Stimulated activated CD8-positive, alpha-beta memory T cell treated with anti-CD3 and anti-CD28 coated beads, Interleukin-12 subunit alpha, Interleukin-12 subunit beta, amount 100 ng/mL, for 1 hour (primary cell): ENCODE measurements around the gene CBR4.
"Not testable (repeated sequence)": the region's sequence is repeated elsewhere in the genome, so short reads cannot be mapped to it uniquely, and the experiment has no call there.

Source experiments
- DNase-seq: peaks from one replicate; pipeline ENCODE4 v3.0.0-alpha.2; 2020; ENCODE audit warnings: low read depth

The CBR4 gene

DNA sequence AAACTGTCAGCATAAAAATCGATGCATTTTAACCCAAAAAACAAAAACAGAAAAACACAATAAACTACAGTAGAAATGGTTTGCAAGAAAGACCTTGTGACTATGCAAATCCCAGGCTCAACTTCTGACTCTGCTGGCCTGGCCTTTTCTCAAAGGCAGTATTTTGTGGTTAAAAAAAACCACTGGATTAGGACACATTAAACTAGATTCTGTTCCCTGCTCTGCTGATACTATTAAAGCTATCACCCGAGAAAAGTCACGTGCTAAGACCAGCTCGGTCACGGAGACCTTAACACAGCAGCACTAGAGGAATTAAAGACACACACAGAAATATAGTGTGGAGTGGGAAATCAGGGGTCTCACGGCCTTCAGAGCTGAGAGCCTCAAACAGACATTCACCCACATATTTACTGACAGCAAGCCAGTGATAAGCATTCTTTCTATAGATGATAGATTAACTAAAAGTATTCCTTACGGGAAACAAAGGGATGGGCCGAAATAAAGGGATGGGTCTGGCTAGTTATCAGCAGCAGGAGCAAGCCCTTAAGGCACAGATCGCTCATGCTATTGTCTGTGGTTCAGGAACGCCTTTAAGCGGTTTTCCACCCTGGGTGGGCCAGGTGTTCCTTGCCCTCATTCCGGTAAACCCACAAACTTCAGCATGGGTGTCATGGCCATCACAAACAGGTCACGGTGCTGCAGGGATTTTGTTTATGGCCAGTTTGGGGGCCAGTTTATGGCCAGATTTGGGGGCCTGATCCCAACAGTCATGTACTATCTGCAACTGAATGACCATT, 16.1 kb downstream of the CBR4 start:
- DNase-seq: no peak

DNA sequence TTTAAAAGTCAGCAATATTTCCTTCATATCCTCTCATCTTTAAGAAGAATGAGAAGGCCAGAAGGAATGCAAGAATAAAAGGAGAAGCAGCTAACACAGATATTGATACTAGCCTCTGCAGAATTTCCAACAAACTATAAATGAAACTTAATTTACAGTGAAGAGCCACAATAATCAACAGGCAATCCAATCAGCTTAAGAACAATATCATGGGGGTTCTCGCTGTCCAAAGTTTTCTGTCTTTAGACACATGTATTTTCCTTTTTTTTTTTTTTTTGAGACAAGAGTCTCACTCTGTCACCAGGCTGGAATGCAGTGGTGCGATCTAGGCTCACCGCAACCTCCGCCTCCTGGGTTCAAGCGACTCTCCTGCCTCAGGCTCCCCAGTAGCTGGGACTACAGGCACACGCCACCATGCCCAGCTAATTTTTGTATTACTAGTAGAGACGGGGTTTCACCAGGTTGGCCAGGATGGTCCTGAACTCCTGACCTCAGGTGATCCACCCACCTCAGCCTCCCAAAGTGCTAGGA, 17.0 kb downstream of the CBR4 start:
- not testable (repeated sequence) for DNase-seq

DNA sequence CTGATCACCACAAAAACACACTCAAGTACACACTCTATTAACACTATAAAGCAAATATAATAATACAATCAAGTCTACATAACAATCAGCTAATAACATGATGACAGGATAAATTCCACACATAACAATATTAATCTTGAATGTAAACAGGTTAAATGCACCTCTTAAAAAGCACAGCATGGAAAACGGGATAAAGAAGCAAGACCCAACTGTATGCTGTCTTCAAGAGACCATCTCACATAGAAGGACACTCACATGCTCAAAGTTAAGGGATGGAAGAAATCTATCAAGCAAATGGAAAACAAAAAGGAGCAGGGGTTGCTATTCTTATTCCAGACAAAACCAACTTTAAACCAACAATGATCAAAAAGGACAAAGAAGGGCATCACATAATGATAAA, 28.1 kb downstream of the CBR4 start:
- DNase-seq: no peak

DNA sequence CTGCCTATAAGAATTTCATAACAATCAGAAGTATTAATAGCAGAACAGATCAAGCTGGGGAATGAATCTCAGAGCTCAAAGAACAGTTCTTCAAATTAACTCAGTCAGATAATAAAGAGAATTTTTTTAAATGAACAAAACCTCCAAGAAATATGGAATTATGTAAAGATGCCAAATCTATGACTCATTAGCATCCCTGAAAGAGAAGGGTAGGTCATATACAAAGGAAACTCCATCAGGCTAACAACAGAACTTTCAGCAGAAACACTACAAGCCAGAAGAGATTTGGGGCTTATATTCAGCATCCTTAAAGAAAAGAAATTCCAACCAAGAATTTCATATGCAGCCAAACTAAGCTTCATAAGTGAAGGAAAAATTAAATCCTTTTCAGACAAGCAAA, 28.6 kb downstream of the CBR4 start:
- DNase-seq: no peak

DNA sequence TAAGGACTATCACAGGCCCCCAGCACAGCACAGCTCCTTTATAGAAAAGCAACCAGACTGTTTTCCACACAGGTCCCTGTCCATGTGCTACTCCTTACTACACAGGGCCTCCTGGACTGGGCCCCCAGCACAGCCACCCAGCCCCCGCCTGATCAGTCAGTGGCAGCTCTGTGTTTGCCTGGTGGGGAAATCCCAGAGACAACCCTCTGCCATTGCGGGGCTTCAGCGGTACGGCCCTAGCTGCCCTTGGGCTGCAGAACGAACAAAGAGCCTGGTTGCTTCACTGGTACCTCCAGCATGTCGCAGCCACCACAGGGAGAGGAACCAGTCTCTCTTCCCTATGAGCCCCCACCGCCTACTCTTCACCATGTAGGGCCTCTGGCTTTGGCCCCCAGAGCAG, 30.7 kb downstream of the CBR4 start:
- DNase-seq: no peak

DNA sequence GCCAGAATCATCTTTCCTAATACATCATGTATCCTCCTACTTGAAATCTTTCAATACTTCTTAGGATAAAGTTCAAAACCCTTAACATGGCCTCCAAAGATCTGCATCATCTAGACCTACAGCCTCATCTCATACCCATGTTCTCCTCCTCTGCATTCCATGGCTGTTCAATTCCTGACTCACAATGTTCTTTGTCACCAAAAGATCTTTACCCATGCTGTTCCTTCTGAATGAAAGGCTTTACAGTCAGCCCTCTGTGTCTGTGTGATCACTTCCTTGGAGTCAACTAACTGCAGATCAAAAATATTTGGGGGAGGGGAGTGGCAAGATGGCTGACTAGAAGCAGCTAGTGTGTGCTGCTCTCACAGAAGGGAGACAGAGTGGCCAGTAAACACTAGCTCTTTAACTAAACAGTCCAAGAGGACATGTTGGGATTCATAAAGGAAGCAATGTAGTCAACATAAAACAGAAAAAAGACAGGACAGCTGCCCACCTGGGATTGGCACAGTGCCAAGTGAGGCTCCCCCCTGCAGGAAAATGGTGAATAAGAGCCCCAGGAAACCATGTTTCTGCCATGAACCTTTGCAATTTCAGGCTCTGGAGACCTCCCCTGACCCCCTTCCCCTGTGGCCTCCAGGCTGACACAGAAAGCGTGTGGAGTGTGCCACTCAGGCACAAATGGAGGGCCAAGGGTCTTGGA, 31.9 kb downstream of the CBR4 start:
- DNase-seq: no peak

DNA sequence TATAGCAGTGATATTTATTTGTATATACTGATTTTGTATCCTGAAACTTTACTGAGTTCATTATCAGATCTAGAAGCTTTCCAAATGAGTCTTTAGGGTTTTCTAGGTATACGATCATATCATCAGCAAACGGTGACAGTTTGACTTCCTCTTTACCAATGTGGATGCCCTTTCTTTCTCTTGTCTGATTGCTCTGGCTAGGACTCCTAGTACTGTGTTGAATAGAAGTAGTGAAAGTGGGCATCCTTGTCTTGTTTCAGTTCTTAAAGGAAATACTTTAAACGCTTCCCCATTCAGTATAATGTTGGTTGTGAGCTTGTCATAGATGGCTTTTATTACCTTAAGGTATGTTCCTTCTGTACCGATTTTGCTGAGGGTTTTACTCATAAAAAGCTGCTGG, 37.5 kb downstream of the CBR4 start:
- DNase-seq: no peak

DNA sequence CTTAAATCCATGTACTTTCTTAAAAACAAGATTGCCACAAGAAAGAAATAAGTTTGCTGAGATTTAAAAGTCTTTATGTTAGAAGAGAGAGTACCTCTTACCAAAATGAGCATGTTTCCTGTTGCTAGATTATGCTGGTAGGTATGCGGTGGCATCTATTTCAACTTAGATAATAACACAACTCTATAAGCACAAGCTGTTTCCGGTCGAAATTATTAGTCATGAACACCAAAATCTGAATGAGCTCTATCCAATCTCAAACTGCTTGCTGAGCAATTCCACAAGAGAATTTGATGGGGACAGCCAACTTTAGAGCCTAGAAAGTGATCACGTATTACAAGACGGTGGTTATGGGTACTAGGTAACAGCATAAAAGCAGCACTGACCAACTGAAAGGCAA, 49.3 kb downstream of the CBR4 start:
- no peak for DNase-seq

DNA sequence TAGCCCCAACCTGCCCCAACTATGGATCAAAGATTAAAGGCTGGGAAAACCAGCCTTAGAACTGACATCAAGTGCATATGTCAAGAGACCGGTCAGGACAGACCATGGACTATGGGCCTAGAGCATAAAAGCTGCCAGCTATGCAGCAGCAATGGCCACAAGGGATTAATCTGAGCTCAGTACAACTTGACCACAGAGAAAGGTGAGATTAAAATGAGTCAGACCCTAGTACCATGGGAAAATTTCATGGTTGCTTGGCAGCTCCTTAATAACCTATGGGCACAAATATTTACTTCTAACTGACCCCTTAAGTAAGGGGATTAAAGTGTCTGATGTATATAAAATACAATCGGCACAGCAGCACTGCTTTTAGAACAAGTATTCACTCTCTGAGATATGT, 54.4 kb downstream of the CBR4 start:
- DNase-seq: no peak

DNA sequence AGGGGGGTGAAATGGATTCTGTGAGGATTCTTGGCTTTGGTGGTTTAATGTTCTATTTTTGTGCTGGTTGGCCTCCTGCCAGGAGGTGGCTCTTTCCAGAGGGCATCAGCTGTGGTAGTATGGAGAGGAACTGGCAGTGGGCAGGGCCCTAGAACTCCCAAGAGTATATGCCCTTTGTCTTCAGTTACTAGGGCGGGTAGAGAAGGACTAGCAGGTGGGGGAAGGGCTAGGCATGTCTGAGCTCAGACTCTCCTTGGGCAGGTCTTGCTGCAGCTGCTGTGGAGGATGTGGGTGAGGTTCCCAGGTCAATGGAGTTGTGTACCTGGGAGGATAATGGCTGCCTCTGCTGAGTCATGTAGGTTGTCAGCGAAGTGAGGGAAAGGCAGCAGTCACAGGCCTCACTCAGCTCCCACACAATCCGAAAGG, 57.2 kb downstream of the CBR4 start:
- DNase-seq: not testable (repeated sequence)

DNA sequence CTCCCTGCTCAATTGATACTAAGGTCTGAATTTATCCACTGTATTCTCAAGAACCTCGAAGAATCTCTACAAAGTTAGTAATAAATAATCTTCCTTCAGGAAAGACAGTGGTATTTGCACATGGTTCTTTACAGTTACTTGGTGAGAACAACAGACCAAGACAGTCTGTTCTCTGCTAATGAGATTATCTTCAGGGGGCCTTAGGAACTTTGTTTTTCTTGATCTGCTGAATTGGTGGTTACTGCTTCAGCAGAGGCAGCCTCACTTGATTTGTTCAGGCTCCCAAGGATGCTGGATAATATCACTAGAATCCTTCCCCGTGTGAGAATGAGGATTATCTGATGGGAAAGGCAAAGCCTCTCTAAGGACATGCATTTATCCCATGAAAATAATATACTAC, 64.8 kb downstream of the CBR4 start:
- DNase-seq: no peak

DNA sequence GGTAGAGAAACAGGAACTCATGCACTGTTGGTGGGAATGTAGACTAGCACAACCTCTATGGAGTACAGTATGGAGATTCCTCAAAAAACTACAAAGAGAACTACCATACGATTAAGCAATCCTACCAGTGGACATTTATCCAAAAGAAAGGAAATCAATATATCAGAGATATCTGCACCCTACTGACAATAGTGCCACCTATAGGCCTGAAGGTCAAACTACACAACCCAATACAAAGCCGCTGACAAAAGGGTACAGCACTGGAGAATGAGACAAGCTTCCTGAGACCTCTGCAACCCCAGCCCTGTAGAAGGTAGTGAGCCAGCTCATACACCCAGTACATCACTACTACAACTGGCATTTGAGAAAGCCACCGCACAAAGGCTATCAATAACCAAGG, 67.1 kb downstream of the CBR4 start:
- DNase-seq: no peak
